ENCODE measurements around the gene GUCA1A.
A peak's percentile ranks its signal among the peaks of the same experiment; 100 is the strongest.

Gene GUCA1A

DNA sequence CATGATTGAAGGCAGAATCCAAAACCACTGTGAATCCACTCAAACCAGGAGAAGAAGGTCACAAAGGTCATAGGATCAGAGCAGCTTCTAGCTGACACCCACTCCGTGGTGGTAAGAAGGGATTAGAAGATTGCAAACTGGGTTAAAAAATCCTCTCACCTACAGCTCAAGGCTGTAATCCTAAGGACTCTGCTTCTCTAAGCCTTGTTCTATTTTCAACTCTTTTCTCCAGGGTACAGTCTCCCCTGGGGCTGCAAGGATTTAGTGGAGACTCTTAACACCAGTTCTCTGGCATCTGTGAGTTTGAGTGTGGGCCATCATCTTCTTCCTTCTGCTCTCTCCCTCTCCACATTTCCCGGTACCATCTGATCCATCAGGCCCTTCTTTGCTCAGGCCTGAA, at the start of gene GUCA1A:
Gene GUCA1A, plus strand, starts transcription at position 264 of the 400 bp plus-strand sequence. CDS start 250 bp downstream, outside the sequence.
- no peaks in the 10 kb centered on the region for H3K36me3 Mint-ChIP-seq (ENCODE audit: low read depth)
- no peaks in the 10 kb centered on the region for H3K27me3 Mint-ChIP-seq (ENCODE audit: low read depth)
- no peaks in the 10 kb centered on the region for H3K9me3 Mint-ChIP-seq
- no peak within 1 kb of the TSS for H3K4me3 Mint-ChIP-seq
- no peak for DNase-seq (ENCODE audit: low spot score)
- no peak within 1 kb of the TSS for H3K27ac Mint-ChIP-seq
- no peaks in the 10 kb centered on the region for H3K4me1 Mint-ChIP-seq (ENCODE audit: low read depth)

DNA sequence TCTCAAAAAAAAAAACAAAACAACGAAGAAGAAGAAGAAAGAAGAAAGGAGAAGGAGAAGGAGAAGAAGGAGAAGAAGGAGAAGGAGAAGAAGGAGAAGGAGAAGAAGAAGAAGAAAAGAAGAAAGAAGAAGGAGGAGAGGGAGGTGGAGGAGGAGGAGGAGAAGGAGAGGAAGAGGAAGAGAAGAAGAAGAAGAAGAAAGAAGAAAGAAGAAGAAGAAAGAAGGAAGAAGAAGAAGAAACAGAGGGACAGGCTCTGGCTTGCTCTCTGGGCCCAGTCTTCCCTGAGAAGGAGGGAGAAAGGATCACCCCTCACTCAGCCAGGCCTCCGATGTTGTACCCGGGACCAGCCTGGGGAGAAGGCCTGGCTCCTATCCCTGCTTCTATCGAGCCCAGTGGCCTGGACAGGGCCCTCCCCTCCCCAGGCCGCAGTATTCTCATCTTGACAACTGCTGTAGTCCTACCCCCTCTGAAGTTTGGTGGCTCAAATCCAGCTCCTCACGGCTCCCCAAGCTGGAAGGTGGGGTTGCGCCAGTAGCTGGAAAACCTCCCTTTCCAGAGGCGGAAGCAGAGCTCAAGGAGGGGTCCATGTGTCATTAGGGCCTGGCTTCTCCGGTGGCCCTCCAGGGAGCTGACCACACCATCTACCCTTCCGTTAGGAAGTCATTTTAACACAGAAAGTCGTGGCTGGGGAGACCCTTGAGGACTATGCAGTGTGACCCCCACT, 49.6 kb upstream of the GUCA1A start:
- no peaks in the 10 kb centered on the region for H3K4me1 Mint-ChIP-seq (ENCODE audit: low read depth)
- H3K27ac Mint-ChIP-seq: no peak overlapping the region
- no peaks in the 10 kb centered on the region for H3K36me3 Mint-ChIP-seq (ENCODE audit: low read depth)
- H3K4me3 Mint-ChIP-seq: no peak overlapping the region
- DNase-seq (ENCODE audit: low spot score): no peak
- no peaks in the 10 kb centered on the region for H3K9me3 Mint-ChIP-seq
- H3K27me3 Mint-ChIP-seq (ENCODE audit: low read depth): no peaks in the 10 kb centered on the region

DNA sequence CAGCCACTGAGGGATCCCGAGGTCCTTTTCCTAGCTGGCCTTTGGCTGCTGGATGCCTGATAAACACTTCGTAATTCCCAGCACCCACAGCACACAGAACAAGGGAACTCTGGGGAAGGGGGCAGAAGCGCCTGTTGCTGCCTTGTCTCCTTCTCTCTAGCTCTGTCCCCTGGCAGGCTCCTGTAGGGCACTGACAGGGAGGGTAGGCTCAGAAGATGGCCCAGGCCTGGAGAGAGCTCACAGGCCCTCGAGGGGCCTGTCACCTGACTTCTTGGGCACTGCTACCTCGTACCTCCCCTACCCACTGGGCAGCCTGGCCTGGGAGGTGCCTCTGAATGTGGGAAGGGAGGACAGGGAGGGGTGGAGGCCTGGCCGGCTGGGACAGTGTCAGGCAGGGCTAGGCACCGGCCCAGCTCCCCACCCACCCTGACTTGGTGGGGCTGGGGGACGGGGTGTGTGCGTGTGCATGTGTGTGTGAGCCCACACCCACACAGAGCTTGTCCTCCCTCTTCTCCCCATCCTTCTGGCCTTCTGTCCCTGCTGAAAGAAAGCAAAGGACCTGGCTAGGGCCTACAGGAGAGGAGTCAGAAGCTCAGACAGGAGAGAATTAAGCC, 48.8 kb upstream of the GUCA1A start:
- Mint-ChIP-seq H3K36me3 (ENCODE audit: low read depth) (no peaks in the 10 kb centered on the region), H3K4me1 (ENCODE audit: low read depth) (no peaks in the 10 kb centered on the region), H3K9me3 (no peaks in the 10 kb centered on the region), H3K27me3 (ENCODE audit: low read depth) (no peaks in the 10 kb centered on the region), H3K27ac (no peak overlapping the region), H3K4me3 (no peak overlapping the region)
- no peak for DNase-seq (ENCODE audit: low spot score)

DNA sequence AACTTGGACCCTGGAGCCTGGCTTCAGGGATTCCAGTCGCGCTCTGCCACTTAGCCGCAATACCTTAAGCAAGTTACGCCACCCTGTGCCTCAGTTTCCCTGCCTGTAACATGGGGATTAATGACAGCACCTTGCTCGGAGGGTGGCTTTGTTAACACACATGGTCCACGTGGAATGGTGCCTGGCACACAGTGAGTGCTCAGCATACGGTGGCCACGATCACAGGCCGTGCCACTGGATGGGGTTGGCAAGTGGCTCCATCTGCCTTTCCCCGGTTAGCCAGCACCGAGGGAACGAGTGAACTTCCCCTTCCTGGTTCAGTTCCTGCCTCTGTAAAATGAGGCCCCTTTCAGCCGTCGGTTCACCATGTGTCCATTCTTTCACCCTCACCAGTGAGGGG, 47.9 kb upstream of the GUCA1A start:
- H3K4me1 Mint-ChIP-seq (ENCODE audit: low read depth): no peaks in the 10 kb centered on the region
- H3K27me3 Mint-ChIP-seq (ENCODE audit: low read depth): no peaks in the 10 kb centered on the region
- DNase-seq (ENCODE audit: low spot score): no peak
- H3K27ac Mint-ChIP-seq: no peak overlapping the region
- no peaks in the 10 kb centered on the region for H3K9me3 Mint-ChIP-seq
- H3K36me3 Mint-ChIP-seq (ENCODE audit: low read depth): no peaks in the 10 kb centered on the region
- H3K4me3 Mint-ChIP-seq: no peak overlapping the region

DNA sequence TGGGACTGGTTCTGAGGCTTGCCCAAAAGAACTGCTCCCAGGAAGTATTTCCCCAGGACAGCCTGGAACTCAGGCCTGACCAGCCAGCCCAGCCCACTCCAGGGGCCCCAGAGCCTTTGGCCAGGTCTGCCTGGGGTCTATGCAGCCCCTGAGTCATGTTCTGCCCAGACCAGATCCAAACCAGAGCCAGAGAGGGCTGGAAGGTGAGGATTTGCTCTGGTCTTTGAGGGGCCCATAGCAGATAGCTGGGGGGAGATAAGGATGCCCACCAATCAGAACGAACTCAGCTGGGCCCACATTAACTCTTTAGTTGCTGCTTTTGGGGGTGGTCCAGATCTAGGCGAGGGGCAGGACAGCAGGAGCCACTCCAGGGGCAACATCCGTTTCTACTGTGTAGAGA, 47.5 kb upstream of the GUCA1A start:
- Mint-ChIP-seq H3K9me3 (no peaks in the 10 kb centered on the region), H3K4me3 (no peak overlapping the region)
- DNase-seq (ENCODE audit: low spot score): no peak

DNA sequence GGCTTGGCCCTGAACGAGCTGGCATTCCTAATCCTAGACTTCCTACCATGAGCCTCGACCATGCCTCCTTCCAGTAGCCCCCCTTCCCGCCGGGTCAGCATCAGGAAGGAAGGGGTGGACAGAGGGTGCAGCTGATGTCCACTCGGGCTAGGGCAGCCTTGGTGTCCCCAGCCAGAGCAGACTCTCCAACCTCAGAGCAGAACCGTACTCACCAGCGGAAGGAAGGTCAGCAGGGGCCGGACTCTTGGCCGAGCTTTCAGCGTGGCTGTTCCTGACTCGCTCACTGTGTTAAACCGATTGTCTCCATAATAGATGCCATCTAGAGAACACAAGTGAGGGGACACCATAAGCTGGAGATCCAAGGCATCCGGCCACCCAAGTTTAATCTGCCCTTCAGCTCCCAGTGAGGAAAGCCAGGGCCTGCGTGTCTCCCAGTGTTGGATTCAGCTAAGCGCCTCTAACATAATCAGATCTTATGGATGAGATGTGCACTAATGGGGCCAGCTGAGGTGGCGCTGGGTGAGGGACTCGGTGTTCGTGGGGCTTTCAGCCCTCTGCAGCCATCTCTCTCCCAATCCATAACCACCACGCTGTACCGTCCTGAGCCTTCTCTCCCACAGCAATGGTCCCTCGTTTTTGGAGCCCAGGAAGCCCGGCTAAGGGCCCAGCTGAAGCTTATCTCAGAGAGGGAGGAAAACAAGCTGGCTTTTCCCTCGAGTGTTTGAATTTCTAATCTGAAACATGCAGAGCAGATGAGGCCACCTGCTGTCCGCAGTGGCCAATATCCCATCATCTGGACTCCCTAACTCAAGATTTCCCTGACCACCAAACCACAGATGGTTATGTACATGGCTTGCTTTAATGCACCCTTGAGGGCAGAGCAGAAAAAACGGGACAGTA, 44.5 kb upstream of the GUCA1A start:
- H3K4me1 Mint-ChIP-seq (ENCODE audit: low read depth): no peaks in the 10 kb centered on the region
- H3K4me3 Mint-ChIP-seq: no peak overlapping the region
- no peak for DNase-seq (ENCODE audit: low spot score)
- H3K27ac Mint-ChIP-seq: no peak overlapping the region
- no peaks in the 10 kb centered on the region for H3K36me3 Mint-ChIP-seq (ENCODE audit: low read depth)
- H3K9me3 Mint-ChIP-seq: no peaks in the 10 kb centered on the region
- no peaks in the 10 kb centered on the region for H3K27me3 Mint-ChIP-seq (ENCODE audit: low read depth)

More for the DNA sequence above, 47.5 kb upstream of the GUCA1A start:
- Mint-ChIP-seq H3K4me1 (ENCODE audit: low read depth) (no peaks in the 10 kb centered on the region), H3K27ac (no peak overlapping the region), H3K36me3 (ENCODE audit: low read depth) (no peaks in the 10 kb centered on the region), H3K27me3 (ENCODE audit: low read depth) (no peaks in the 10 kb centered on the region)

DNA sequence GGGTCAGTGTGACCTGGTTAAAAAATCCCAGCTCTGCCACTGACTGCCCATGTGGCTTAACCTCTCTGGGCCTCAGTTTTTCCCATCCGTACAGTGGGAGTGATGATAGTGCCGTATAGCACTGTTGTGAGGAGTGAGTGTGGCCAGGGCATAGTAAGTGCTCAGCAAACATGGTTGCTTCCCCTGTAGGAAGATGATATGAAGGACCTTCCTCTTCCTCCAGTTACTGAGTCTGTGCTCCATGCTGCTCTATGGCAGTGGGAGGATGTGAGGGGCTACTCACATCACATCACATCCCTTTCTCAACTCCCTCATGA, 43.8 kb upstream of the GUCA1A start:
- H3K27me3 Mint-ChIP-seq (ENCODE audit: low read depth): no peaks in the 10 kb centered on the region
- no peak for DNase-seq (ENCODE audit: low spot score)
- H3K27ac Mint-ChIP-seq: no peak overlapping the region
- H3K4me1 Mint-ChIP-seq (ENCODE audit: low read depth): no peaks in the 10 kb centered on the region
- H3K4me3 Mint-ChIP-seq: no peak overlapping the region
- no peaks in the 10 kb centered on the region for H3K36me3 Mint-ChIP-seq (ENCODE audit: low read depth)
- H3K9me3 Mint-ChIP-seq: no peaks in the 10 kb centered on the region

DNA sequence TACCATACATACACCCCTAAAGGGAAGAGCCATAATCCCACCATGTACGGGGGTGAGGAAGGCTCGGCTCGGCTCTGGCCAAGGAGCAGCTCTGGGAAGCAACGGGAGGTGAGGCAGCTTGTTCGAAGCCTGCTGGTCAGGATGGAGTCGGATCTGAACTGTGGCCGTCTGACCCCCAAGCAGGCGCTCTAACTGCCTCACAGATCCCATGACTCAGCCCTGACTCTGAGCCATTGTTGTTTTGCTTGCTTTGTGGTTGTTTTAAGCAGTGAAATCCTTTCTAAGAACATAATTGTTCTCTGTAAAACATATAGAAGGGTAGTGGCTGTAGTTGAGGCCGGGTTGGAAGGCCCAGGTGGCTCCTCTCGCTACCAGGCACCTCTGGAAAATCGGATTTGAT, 41.6 kb upstream of the GUCA1A start:
- H3K9me3 Mint-ChIP-seq: no peaks in the 10 kb centered on the region
- no peak for DNase-seq (ENCODE audit: low spot score)
- H3K4me3 Mint-ChIP-seq: no peak overlapping the region
- H3K27ac Mint-ChIP-seq: no peak overlapping the region
- no peaks in the 10 kb centered on the region for H3K36me3 Mint-ChIP-seq (ENCODE audit: low read depth)
- peaks cover 2% of the 10 kb centered on the region for H3K4me1 Mint-ChIP-seq (ENCODE audit: low read depth)
- H3K27me3 Mint-ChIP-seq (ENCODE audit: low read depth): no peaks in the 10 kb centered on the region

DNA sequence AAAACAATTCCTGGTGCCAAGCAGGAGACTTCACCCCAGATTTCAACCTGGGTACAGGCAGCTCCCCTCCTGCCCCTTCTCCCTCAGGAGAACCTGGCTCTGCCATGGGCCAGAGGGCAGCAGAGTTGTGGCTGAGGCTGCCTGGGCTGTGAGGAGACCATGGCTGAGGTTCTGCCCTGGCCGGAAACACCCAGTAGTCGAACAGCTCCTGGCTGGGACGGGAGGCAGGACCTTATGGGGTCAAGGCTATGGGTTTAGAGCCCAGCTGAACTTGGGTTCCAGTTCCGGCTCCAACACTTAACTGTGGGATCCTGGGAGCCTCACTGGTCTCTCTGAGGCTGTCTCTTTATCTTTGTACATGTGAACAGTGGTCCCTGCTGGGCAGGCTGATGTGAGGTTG, 39.2 kb upstream of the GUCA1A start:
- peaks cover 6% of the 10 kb centered on the region for H3K4me1 Mint-ChIP-seq (ENCODE audit: low read depth)
- H3K27ac Mint-ChIP-seq: no peak overlapping the region
- H3K36me3 Mint-ChIP-seq (ENCODE audit: low read depth): no peaks in the 10 kb centered on the region
- no peaks in the 10 kb centered on the region for H3K9me3 Mint-ChIP-seq
- H3K27me3 Mint-ChIP-seq (ENCODE audit: low read depth): peaks cover under 1% of the 10 kb centered on the region
- DNase-seq (ENCODE audit: low spot score): no peak
- H3K4me3 Mint-ChIP-seq: no peak overlapping the region

DNA sequence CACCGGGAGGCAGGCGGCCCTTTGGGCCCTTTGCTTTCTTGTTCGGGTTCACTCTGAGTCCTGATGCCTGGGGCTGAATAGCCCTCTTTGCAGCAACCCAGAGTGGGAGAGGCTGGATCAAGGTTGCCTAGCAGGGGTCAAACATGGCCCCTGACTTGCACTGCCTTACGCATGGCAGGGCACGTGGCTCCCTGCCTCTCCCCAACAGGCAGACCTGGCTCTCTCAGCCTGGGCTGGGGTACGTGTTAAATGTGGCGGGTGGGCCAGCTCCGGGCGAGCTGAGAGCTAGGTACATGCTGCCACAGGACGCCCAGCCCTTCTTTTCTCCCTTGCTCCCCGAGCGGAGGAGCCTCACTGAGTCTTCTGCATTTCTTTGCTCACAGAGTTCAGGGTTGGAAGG, 38.0 kb upstream of the GUCA1A start:
- no peaks in the 10 kb centered on the region for H3K36me3 Mint-ChIP-seq (ENCODE audit: low read depth)
- peaks cover 13% of the 10 kb centered on the region for H3K27me3 Mint-ChIP-seq (ENCODE audit: low read depth)
- no peaks in the 10 kb centered on the region for H3K9me3 Mint-ChIP-seq
- H3K4me1 Mint-ChIP-seq (ENCODE audit: low read depth): peaks cover 6% of the 10 kb centered on the region
- no peak overlapping the region for H3K4me3 Mint-ChIP-seq
- no peak overlapping the region for H3K27ac Mint-ChIP-seq
- no peak for DNase-seq (ENCODE audit: low spot score)

DNA sequence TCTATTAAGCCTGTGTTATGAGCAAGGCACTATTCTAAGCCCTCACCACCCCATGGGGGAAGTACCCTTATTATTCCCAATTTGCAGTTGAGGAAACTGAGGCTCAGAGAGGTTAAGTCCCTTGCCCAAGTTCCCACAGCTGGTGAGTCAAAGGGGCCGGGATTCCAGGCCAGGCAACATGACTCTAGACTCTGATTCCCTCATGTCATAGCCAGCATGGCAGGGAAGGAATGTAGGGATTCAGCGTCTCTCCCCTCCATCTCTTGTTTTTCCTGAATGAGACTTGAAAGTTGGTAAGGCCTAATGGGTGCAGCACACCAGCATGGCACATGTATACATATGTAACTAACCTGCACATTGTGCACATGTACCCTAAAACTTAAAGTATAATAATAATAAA, 37.4 kb upstream of the GUCA1A start:
- H3K9me3 Mint-ChIP-seq: no peaks in the 10 kb centered on the region
- no peak overlapping the region for H3K27ac Mint-ChIP-seq
- peaks cover 6% of the 10 kb centered on the region for H3K4me1 Mint-ChIP-seq (ENCODE audit: low read depth)
- H3K36me3 Mint-ChIP-seq (ENCODE audit: low read depth): no peaks in the 10 kb centered on the region
- no peak for DNase-seq (ENCODE audit: low spot score)
- peaks cover 19% of the 10 kb centered on the region for H3K27me3 Mint-ChIP-seq (ENCODE audit: low read depth)
- H3K4me3 Mint-ChIP-seq: no peak overlapping the region

DNA sequence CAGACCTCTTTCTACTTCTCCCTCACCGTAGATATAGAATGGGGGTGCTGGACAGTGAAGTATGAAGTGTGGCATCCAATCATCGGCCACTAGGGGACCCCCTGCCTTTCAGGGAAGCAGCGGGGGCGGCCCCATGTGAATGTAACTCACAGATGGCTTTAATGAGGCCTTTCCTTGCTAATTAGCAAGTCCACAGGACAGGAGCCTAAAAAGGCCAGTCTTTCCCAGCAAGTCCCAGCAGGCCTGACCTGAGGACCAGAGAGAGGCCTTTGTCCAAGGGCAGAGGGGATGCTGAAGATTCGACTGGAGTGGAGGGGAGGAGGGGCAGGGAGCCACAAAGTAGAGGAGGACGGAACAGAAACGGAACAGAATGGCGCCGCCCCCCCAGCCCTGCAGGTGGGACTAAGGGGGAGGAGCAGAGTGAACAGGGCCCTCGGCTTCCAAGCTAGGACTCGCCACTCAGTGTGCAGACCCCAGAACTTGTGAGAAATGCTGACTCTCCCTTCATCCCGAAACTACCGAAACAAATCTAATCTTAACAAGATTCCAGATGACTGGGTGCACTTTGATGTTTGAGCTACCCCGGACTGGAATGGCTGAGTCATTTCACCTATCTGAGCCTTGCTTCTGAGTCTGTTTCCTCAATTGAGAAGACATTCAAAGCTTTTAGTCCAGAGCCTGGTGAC, 36.5 kb upstream of the GUCA1A start:
- DNase-seq (ENCODE audit: low spot score): peak; percentile 9
- no peak overlapping the region for H3K27ac Mint-ChIP-seq

DNA sequence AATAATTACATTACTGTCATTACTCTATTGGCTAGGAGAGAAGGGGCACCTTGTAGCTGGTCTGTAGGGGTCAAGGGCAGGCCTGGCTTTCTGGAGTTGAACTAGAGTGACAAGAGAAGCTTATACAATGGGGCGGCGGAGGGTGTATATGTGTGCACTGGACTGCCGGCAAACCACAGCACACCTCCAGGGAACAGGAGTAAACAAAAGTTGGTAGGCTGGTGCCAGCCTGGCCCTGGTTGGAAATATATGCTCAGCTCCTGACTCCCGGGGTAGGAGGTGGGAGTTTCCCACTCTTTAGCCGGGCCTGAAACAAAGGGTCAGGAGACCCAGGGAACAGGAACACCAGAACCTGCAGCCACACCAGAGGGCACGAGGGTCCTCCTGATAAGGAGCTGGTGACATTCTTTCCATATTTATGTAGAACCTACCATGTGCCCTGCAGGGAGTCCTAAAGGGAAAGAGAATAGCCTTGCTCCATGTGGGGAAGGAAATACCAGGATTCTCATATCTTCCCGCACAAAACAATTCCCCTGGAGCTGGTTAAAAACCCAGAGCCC, 35.9 kb upstream of the GUCA1A start:
- Mint-ChIP-seq H3K27ac (no peak overlapping the region), H3K9me3 (no peaks in the 10 kb centered on the region), H3K4me1 (ENCODE audit: low read depth) (peaks cover 6% of the 10 kb centered on the region), H3K36me3 (ENCODE audit: low read depth) (no peaks in the 10 kb centered on the region), H3K4me3 (no peak overlapping the region), H3K27me3 (ENCODE audit: low read depth) (peaks cover 29% of the 10 kb centered on the region)
- DNase-seq (ENCODE audit: low spot score): no peak

More for the DNA sequence above, 36.5 kb upstream of the GUCA1A start:
- Mint-ChIP-seq H3K4me1 (ENCODE audit: low read depth) (peaks cover 6% of the 10 kb centered on the region), H3K4me3 (no peak overlapping the region), H3K27me3 (ENCODE audit: low read depth) (peaks cover 28% of the 10 kb centered on the region), H3K36me3 (ENCODE audit: low read depth) (no peaks in the 10 kb centered on the region), H3K9me3 (no peaks in the 10 kb centered on the region)

All from T-helper 2 cell treated with Interferon-gamma antibody and Interleukin-4, amounts not matched to agents 5 μg/mL and 100 μg/mL, for 36 hours (primary cell).